HepG2 (cell line): ENCODE results near the gene ZNF213. TPM values are rescaled to one million over a fixed set of nuclear protein-coding genes. Genes with fewer than 3 reads are reported as not detected.

ENCODE experiments used
- ATAC-seq: fragments of 200-7000 bp; cut with Tn5 transposase; 3 replicates; pipeline ENCODE4 v1.9.1; 2020; ENCODE audit warnings: mild to moderate bottlenecking, moderate library complexity
- BruUV-seq: library from RNA; stranded (reverse); fragments of 400-500 nt; replicated peaks from 2 replicates; lab custom pipeline; 2021; lab: Mats Ljungman, UMichigan
- CTCF ChIA-PET: fragments of 300-600 bp; formaldehyde crosslinking; extraction: SDS; loops from one replicate; lab custom pipeline; 2021; ENCODE audit warnings: low total read pairs, inconsistent platforms, low intra/inter-chr PET ratio; lab: Yijun Ruan, JAX
- POLR2A ChIA-PET: fragments of 350-600 bp; sonication (Branson Sonifier 250); formaldehyde crosslinking; loops from one replicate; lab custom pipeline; 2020; ENCODE audit warnings: antibody characterized with exemption, inconsistent platforms; lab: Yijun Ruan, JAX
- DNase-seq: peaks from one replicate; pipeline ENCODE4 v3.0.0-alpha.2; 2015; ENCODE audit warnings: low spot score
- FAIRE-seq: peaks from 3 replicates; lab custom pipeline; 2011; peaks lifted over from hg19 to GRCh38; lab: Jason Lieb, UNC
- H2AFZ ChIP-seq: one replicate; pipeline ENCODE4 v1.6.1; 2011; ENCODE audit warnings: low read length, inconsistent platforms
- H3K27ac ChIP-seq: fragments of 300-600 bp; 3 replicates; pipeline ENCODE4 v1.8.0; 2011; ENCODE audit warnings: mixed run types, mild to moderate bottlenecking, mixed read lengths, low read length, inconsistent platforms; ENCODE audit not compliant: insufficient read depth; ENCODE audit errors: extremely low read length
- H3K27me3 ChIP-seq, 2 experiments: fragments of 200-600 bp in 1 of 2; 2 replicates in 1 of 2; 3 replicates in 1 of 2; pipeline versions ENCODE4 v1.6.0 to v1.8.0; 2011; ENCODE audit warnings: low read length in 2 of 2, mild to moderate bottlenecking in 2 of 2, moderate library complexity in 2 of 2, inconsistent platforms in 1 of 2; ENCODE audit not compliant: insufficient read depth in 2 of 2, control insufficient read depth in 1 of 2
- H3K36me3 ChIP-seq, 2 experiments: fragments of 200-600 bp in 1 of 2; replicated peaks in 1 of 2; 2 replicates in 1 of 2; 3 replicates in 1 of 2; pipeline versions ENCODE4 v1.5.1 to v1.8.0; 2011; ENCODE audit warnings: low read length in 2 of 2, inconsistent platforms in 1 of 2; ENCODE audit not compliant: insufficient read depth in 2 of 2, control insufficient read depth in 1 of 2
- H3K4me1 ChIP-seq: 2 replicates; pipeline ENCODE4 v1.5.1; 2012; ENCODE audit warnings: low read length, inconsistent platforms; ENCODE audit not compliant: insufficient read depth
- H3K4me2 ChIP-seq: 2 replicates; pipeline ENCODE4 v1.6.0; 2011; ENCODE audit warnings: low read depth, low read length, inconsistent platforms
- H3K4me3 ChIP-seq, 3 experiments: fragments of 200-600 bp in 1 of 3; sonication (generic), shearing (Covaris generic) in 1 of 3; replicated peaks in 1 of 3; 2 replicates each; pipeline ENCODE4 v1.5.1; 2011 to 2016; ENCODE audit warnings: low read length in 3 of 3, inconsistent platforms in 2 of 3, low read depth in 2 of 3, mild to moderate bottlenecking in 2 of 3, control low read depth in 1 of 3, mixed read lengths in 1 of 3; ENCODE audit not compliant: insufficient read depth in 1 of 3
- H3K79me2 ChIP-seq: one replicate; pipeline ENCODE4 v1.6.1; 2011; ENCODE audit warnings: low read length, inconsistent platforms; ENCODE audit not compliant: insufficient read depth
- H3K9ac ChIP-seq: 2 replicates; pipeline ENCODE4 v1.6.0; 2011; ENCODE audit warnings: mild to moderate bottlenecking, low read depth, low read length, inconsistent platforms; ENCODE audit not compliant: insufficient read depth
- H3K9me3 ChIP-seq: 2 replicates; pipeline ENCODE4 v1.5.1; 2012; ENCODE audit warnings: mild to moderate bottlenecking, low read length
- H4K20me1 ChIP-seq: 2 replicates; pipeline ENCODE4 v1.6.0; 2011; ENCODE audit warnings: inconsistent platforms, mild to moderate bottlenecking, low read length, moderate library complexity; ENCODE audit not compliant: insufficient read depth
- CBX1 ChIP-seq: IDR thresholded peaks from one replicate; pipeline ENCODE4 v1.6.1; 2016; ENCODE audit warnings: antibody characterized with exemption, low read depth
- HMGA1 ChIP-seq: sonication (generic); formaldehyde crosslinking; conservative IDR thresholded peaks from 2 replicates; pipeline ENCODE4 v1.4.0; 2020; ENCODE audit warnings: missing genetic modification reagents
- HNRNPL ChIP-seq: fragments of 200-400 bp; formaldehyde crosslinking; IDR thresholded peaks from 2 replicates; pipeline ENCODE4 v1.6.1; 2017; ENCODE audit warnings: mild to moderate bottlenecking, low read depth, low read length
- MED13 ChIP-seq: sonication (generic); formaldehyde crosslinking; IDR thresholded peaks from 2 replicates; pipeline ENCODE4 v1.5.0; 2020; ENCODE audit warnings: missing genetic modification reagents
- MTF1 ChIP-seq: sonication (generic); formaldehyde crosslinking; IDR thresholded peaks from 2 replicates; pipeline ENCODE4 v1.5.0; 2020; ENCODE audit warnings: missing genetic modification reagents
- POGZ ChIP-seq: sonication (generic); formaldehyde crosslinking; IDR thresholded peaks from 2 replicates; pipeline ENCODE4 v1.4.0; 2020; ENCODE audit warnings: mild to moderate bottlenecking, missing genetic modification reagents
- SMAD3 ChIP-seq: sonication (generic); formaldehyde crosslinking; IDR thresholded peaks from 2 replicates; pipeline ENCODE4 v1.4.0; 2020; ENCODE audit warnings: missing genetic modification reagents
- THAP11 ChIP-seq: IDR thresholded peaks from 2 replicates; pipeline ENCODE4 v1.6.1; 2016; ENCODE audit warnings: missing biosample characterization, missing genetic modification reagents
- WGBS: methylation state at CpG from one replicate; pipeline ENCODE4 v1.1.6; 2017; ENCODE audit warnings: low lambda C conversion rate; 5-methylcytosine and 5-hydroxymethylcytosine counted together
- in situ Hi-C: cut with HindIII; loops from 2 replicates; pipeline ENCODE4 v1.10.0; 2017; ENCODE audit warnings: low pct_unique_long_range_greater_than_20kb; ENCODE audit not compliant: extremely low pct_ligation_motif_present
- intact Hi-C: fragments of 100-400 bp; cut with micrococcal nuclease; formaldehyde crosslinking; loops from one replicate; pipeline ENCODE4 v1.10.0; 2022; ENCODE audit not compliant: unreplicated experiment
- polyA plus RNA-seq, 8 experiments: library from polyadenylated mRNA; depleted of rRNA in 3 of 8; stranded (reverse) in 7 of 8; unstranded in 1 of 8; fragments of >200 nt; fragmentation: Illumina TruSeq in 4 of 8; extraction: Trizol in 4 of 8; gene quantifications; 2 replicates each; pipeline versions ENCODE4 v1.2.1 to v1.2.3, GENCODE V29; 2011 to 2016; ENCODE audit warnings: low read depth in 4 of 8, missing spikeins in 1 of 8, mixed read lengths in 1 of 8; ENCODE audit not compliant: insufficient read depth in 1 of 8
- total RNA-seq, 5 experiments: library from RNA; depleted of rRNA; stranded (reverse); fragments of >200 nt; fragmentation: Illumina TruSeq; extraction: Trizol; gene quantifications; 2 replicates each; pipeline ENCODE4 v1.2.3, GENCODE V29; 2016; ENCODE audit warnings: low read depth in 1 of 5
- TF ChIP-seq, protein P1 (sequence below): sonication (generic); formaldehyde crosslinking; IDR thresholded peaks from 2 replicates; pipeline ENCODE4 v1.8.1; 2022; ENCODE audit warnings: mild to moderate bottlenecking, missing genetic modification reagents
- TF ChIP-seq, protein P2 (sequence below): sonication (generic); formaldehyde crosslinking; IDR thresholded peaks from 2 replicates; pipeline ENCODE4 v1.4.0; 2020; ENCODE audit warnings: missing genetic modification reagents

The ZNF213 gene
- total and polyA plus RNA-seq, 2 of the 13 experiments (the other 11 are each of a cell fraction or from before 2014, with no cell fraction given), result 0.59 to 0.97 TPM

GRCh38 chr16:3145151-3145550 is 10.3 kb downstream of the ZNF213 start (continued):
- TF ChIP-seq, protein P1, sequence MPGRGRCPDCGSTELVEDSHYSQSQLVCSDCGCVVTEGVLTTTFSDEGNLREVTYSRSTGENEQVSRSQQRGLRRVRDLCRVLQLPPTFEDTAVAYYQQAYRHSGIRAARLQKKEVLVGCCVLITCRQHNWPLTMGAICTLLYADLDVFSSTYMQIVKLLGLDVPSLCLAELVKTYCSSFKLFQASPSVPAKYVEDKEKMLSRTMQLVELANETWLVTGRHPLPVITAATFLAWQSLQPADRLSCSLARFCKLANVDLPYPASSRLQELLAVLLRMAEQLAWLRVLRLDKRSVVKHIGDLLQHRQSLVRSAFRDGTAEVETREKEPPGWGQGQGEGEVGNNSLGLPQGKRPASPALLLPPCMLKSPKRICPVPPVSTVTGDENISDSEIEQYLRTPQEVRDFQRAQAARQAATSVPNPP, result no peak
- no peak for TF ChIP-seq SMAD3 (CRISPR knock-in tag)

DNA sequence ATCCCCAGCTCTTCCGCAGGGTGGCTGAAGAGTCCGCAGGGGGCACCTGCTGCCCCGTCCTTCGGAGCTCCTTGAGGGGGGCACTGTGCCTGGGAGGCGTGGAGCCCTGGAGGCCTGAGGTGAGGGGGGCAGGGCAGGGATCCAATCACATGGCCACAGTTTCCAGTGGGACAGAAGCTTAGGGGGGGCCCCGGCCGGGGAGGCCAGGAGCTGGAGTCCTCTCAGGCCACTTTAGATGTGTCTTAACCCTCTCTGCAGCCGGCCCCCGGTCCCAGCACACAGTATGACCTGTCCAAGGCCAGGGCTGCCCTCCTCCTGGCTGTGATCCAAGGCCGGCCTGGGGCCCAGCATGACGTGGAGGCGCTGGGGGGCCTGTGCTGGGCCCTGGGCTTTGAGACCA is 10.8 kb downstream of the ZNF213 start:
- H3K27me3 ChIP-seq, result peaks cover 0 to 26% of the 10 kb centered on the region in 2 experiments; a peak in 3 of 5 replicates
- no peak overlapping the region for H3K27ac ChIP-seq
- no TSS peak for BruUV-seq
- no peaks in the 10 kb centered on the region for H3K79me2 ChIP-seq
- no peak overlapping the region for H2AFZ ChIP-seq
- in situ Hi-C loops, result no loop called here
- H3K4me1 ChIP-seq, result peaks cover 63% of the 10 kb centered on the region
- POLR2A ChIA-PET, result interaction anchor here (1.3 to 1.9 kb wide), 3 partner anchors 11 to 16 kb away, joined by 4 to 7 read pairs (median 5); partner anchors contain the start of gene ZNF213
- CTCF ChIA-PET, result no interaction called here
- H3K9ac ChIP-seq, result no peak overlapping the region
- peak overlapping the region in 1 of 3 experiments; percentile 13; a peak in 1 of 6 replicates for H3K4me3 ChIP-seq
- no peaks in the 10 kb centered on the region for H4K20me1 ChIP-seq
- 0 out of 2 replicates have a peak, but pooled peaks have one; percentile 15 for TF ChIP-seq HNRNPL
- TF ChIP-seq POGZ (CRISPR knock-in tag), result no peak
- no peak for TF ChIP-seq MED13
- TF ChIP-seq HMGA1 (CRISPR knock-in tag), result no peak
- TF ChIP-seq CBX1, result no peak
- TF ChIP-seq THAP11 (CRISPR knock-in tag), result no peak
- no peak for TF ChIP-seq MTF1 (CRISPR knock-in tag)
- TF ChIP-seq, protein P2, sequence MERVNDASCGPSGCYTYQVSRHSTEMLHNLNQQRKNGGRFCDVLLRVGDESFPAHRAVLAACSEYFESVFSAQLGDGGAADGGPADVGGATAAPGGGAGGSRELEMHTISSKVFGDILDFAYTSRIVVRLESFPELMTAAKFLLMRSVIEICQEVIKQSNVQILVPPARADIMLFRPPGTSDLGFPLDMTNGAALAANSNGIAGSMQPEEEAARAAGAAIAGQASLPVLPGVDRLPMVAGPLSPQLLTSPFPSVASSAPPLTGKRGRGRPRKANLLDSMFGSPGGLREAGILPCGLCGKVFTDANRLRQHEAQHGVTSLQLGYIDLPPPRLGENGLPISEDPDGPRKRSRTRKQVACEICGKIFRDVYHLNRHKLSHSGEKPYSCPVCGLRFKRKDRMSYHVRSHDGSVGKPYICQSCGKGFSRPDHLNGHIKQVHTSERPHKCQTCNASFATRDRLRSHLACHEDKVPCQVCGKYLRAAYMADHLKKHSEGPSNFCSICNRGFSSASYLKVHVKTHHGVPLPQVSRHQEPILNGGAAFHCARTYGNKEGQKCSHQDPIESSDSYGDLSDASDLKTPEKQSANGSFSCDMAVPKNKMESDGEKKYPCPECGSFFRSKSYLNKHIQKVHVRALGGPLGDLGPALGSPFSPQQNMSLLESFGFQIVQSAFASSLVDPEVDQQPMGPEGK (CRISPR knock-in tag), result peak; percentile 39; the same call in 1 of the 2 replicates
- TF ChIP-seq, all 625 proteins: peak for 2
- ATAC-seq (no peak), FAIRE-seq (no peak), DNase-seq (no peak)
- peak overlapping the region; percentile 10; the same call in 1 of the 2 replicates for H3K4me2 ChIP-seq
- 33% methylated on average over 2 of the region's 12 CpGs for WGBS
- intact Hi-C loops, result no loop called here
- no peaks in the 10 kb centered on the region for H3K36me3 ChIP-seq
- no peaks in the 10 kb centered on the region for H3K9me3 ChIP-seq
